HL-60 (cell line): ENCODE data around the gene CLSTN2.

ENCODE experiments used
- GABPA ChIP-seq: IDR thresholded peaks from 2 replicates; pipeline ENCODE4 v1.6.1; 2012; ENCODE audit warnings: low read depth
- POLR2AphosphoS5 ChIP-seq: IDR thresholded peaks from 2 replicates; pipeline ENCODE4 v1.6.1; 2012; ENCODE audit warnings: low read depth
- TF ChIP-seq, protein P1 (sequence below): IDR thresholded peaks from one replicate; pipeline ENCODE4 v1.5.1; 2011; ENCODE audit warnings: low read length, control low read depth, inconsistent platforms; ENCODE audit not compliant: insufficient read depth

DNA sequence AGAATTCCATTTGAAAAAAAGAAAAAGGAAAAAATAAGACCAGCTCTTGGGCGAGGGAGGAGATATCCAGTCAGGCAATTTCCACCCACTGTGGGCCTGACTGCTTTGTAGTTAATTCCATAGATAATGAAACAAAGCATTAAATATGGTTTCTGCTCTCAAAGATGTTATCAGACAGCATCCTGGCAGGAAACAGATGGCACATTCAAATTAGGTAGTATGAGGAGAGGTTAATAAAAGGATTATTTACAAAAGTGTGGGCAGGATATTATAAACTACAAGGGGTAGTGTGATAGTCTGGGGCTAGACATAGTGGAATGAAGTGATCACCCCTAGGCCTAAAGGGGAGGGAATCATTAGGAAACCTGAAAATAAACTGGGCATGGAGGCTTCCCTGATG, 193.2 kb downstream of the CLSTN2 start:
- TF ChIP-seq, protein P1, sequence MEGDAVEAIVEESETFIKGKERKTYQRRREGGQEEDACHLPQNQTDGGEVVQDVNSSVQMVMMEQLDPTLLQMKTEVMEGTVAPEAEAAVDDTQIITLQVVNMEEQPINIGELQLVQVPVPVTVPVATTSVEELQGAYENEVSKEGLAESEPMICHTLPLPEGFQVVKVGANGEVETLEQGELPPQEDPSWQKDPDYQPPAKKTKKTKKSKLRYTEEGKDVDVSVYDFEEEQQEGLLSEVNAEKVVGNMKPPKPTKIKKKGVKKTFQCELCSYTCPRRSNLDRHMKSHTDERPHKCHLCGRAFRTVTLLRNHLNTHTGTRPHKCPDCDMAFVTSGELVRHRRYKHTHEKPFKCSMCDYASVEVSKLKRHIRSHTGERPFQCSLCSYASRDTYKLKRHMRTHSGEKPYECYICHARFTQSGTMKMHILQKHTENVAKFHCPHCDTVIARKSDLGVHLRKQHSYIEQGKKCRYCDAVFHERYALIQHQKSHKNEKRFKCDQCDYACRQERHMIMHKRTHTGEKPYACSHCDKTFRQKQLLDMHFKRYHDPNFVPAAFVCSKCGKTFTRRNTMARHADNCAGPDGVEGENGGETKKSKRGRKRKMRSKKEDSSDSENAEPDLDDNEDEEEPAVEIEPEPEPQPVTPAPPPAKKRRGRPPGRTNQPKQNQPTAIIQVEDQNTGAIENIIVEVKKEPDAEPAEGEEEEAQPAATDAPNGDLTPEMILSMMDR, result no peak
- TF ChIP-seq GABPA (no peak), POLR2AphosphoS5 (no peak)
